Measurements from ENCODE around the gene HSD17B10. TPM values are rescaled to one million over a fixed set of nuclear protein-coding genes. Genes with fewer than 3 reads are reported as not detected.
A peak's percentile ranks its signal among the peaks of the same experiment; 100 is the strongest.

The HSD17B10 gene
- total and polyA plus RNA-seq, 2 of the 13 experiments (the other 11 are each of a cell fraction or from before 2014, with no cell fraction given): 68.7 to 84.7 TPM

DNA sequence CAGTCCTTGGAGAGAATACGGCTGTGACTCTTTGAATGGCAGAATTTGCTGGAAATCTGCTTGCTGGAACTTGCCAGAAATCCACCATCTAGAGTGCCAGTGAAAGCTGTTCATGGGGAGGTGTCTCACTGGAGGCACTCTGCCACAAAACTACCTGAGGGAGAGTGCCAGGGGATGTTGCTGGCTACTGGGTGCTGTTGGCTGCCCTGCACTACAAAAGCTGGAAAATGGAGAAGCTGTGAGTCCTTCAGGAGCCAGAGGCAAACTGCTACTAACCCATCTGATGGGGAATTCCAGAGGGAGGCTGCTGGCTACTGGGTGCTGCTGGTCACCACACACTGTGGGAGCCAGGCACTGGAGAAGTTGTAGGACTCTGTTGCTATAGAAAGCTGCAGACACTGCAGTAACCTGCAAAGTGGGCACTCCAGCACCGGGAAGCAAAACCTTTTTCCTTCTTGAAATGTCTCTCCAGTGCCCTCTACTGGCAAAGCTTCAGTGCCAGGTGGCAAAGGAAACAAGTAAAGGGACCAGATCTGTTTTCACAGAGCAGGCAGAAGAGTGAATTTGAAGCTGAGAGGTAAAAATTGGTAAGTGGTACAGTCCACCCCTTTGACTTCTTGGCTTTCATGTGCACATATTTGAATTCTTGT, 47.8 kb upstream of the HSD17B10 start:
- TF ChIP-seq ZNF460 (CRISPR knock-in tag; IDR thresholded peaks at IDR 0.05; ENCODE audit: borderline replicate concordance) (no peak), MAFG (CRISPR knock-in tag; IDR thresholded peaks at IDR 0.05) (no peak), ZNF616 (CRISPR knock-in tag; IDR thresholded peaks at IDR 0.05; ENCODE audit: low read depth) (no peak), ZFP82 (CRISPR knock-in tag; IDR thresholded peaks at IDR 0.05; ENCODE audit: borderline replicate concordance) (no peak), ZNF350 (CRISPR knock-in tag; IDR thresholded peaks at IDR 0.05; ENCODE audit: borderline replicate concordance, low read depth) (no peak), ZFP1 (CRISPR knock-in tag; IDR thresholded peaks at IDR 0.05) (no peak), AKAP8 (CRISPR knock-in tag; IDR thresholded peaks at IDR 0.05) (no peak), FOXK2 (IDR thresholded peaks at IDR 0.05) (no peak), ZNF33B (CRISPR knock-in tag; IDR thresholded peaks at IDR 0.05) (no peak), STAG1 (CRISPR knock-in tag; IDR thresholded peaks at IDR 0.05) (peak; percentile 50), ZNF253 (CRISPR knock-in tag; IDR thresholded peaks at IDR 0.05; ENCODE audit: borderline replicate concordance) (no peak), XBP1 (CRISPR knock-in tag; IDR thresholded peaks at IDR 0.05) (no peak)
- TF ChIP-seq, protein P1, sequence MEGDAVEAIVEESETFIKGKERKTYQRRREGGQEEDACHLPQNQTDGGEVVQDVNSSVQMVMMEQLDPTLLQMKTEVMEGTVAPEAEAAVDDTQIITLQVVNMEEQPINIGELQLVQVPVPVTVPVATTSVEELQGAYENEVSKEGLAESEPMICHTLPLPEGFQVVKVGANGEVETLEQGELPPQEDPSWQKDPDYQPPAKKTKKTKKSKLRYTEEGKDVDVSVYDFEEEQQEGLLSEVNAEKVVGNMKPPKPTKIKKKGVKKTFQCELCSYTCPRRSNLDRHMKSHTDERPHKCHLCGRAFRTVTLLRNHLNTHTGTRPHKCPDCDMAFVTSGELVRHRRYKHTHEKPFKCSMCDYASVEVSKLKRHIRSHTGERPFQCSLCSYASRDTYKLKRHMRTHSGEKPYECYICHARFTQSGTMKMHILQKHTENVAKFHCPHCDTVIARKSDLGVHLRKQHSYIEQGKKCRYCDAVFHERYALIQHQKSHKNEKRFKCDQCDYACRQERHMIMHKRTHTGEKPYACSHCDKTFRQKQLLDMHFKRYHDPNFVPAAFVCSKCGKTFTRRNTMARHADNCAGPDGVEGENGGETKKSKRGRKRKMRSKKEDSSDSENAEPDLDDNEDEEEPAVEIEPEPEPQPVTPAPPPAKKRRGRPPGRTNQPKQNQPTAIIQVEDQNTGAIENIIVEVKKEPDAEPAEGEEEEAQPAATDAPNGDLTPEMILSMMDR (CRISPR knock-in tag; IDR thresholded peaks at IDR 0.05): peak; percentile 55
- TF ChIP-seq, protein P2, sequence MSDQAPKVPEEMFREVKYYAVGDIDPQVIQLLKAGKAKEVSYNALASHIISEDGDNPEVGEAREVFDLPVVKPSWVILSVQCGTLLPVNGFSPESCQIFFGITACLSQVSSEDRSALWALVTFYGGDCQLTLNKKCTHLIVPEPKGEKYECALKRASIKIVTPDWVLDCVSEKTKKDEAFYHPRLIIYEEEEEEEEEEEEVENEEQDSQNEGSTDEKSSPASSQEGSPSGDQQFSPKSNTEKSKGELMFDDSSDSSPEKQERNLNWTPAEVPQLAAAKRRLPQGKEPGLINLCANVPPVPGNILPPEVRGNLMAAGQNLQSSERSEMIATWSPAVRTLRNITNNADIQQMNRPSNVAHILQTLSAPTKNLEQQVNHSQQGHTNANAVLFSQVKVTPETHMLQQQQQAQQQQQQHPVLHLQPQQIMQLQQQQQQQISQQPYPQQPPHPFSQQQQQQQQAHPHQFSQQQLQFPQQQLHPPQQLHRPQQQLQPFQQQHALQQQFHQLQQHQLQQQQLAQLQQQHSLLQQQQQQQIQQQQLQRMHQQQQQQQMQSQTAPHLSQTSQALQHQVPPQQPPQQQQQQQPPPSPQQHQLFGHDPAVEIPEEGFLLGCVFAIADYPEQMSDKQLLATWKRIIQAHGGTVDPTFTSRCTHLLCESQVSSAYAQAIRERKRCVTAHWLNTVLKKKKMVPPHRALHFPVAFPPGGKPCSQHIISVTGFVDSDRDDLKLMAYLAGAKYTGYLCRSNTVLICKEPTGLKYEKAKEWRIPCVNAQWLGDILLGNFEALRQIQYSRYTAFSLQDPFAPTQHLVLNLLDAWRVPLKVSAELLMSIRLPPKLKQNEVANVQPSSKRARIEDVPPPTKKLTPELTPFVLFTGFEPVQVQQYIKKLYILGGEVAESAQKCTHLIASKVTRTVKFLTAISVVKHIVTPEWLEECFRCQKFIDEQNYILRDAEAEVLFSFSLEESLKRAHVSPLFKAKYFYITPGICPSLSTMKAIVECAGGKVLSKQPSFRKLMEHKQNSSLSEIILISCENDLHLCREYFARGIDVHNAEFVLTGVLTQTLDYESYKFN (CRISPR knock-in tag; conservative IDR thresholded peaks at IDR 0.05): no peak
- in situ Hi-C loops (cut with HindIII; ENCODE audit: extremely low pct_ligation_motif_present, low pct_unique_long_range_greater_than_20kb): loop anchor here (10.0 kb wide), 1 partner anchor 167 kb away; no protein-coding TSS in a partner anchor
- peak; percentile 71 for ATAC-seq
- peak; percentile 67 for FAIRE-seq
- H3K79me2 ChIP-seq (ENCODE audit: insufficient read depth, low read length): no peaks in the 10 kb centered on the region
- WGBS (ENCODE audit: low lambda C conversion rate): no CpG with 5 or more reads among the region's 2 CpGs
- H3K36me3 ChIP-seq (replicated peaks in 1 of 2; ENCODE audit: control insufficient read depth in 1 of 2, insufficient read depth in 2 of 2, low read length in 2 of 2): no peaks in the 10 kb centered on the region
- DNase-seq (ENCODE audit: low spot score): peak; percentile 28
- ChIA-PET POLR2A (no interaction called here), CTCF (ENCODE audit: low intra/inter-chr PET ratio, low total read pairs) (interaction anchor here (1.6 kb wide), 1 partner anchor 169 kb away, joined by 7 read pairs; no protein-coding TSS in a partner anchor)
- BruUV-seq (replicated peaks): no TSS peak
- no peak overlapping the region for H3K4me2 ChIP-seq (ENCODE audit: low read depth, low read length)
- H3K27me3 ChIP-seq (ENCODE audit: control insufficient read depth in 1 of 2, insufficient read depth in 2 of 2, low read length in 2 of 2): no peaks in the 10 kb centered on the region
- H3K27ac ChIP-seq (ENCODE audit: extremely low read length, insufficient read depth, low read length): no peak overlapping the region
- H4K20me1 ChIP-seq (ENCODE audit: insufficient read depth, low read length): no peaks in the 10 kb centered on the region
- no peak overlapping the region for H3K9ac ChIP-seq (ENCODE audit: insufficient read depth, low read depth, low read length)
- no peak overlapping the region for H3K4me3 ChIP-seq (replicated peaks in 1 of 3; ENCODE audit: insufficient read depth in 1 of 3, low read depth in 2 of 3, low read length in 3 of 3)
- no peaks in the 10 kb centered on the region for H3K4me1 ChIP-seq (ENCODE audit: insufficient read depth, low read length)
- H3K9me3 ChIP-seq (ENCODE audit: low read length): no peaks in the 10 kb centered on the region
- H2AFZ ChIP-seq (ENCODE audit: low read length): no peak overlapping the region
- intact Hi-C loops (cut with micrococcal nuclease; ENCODE audit: unreplicated experiment): loop anchor here (1.0 kb wide), 1 partner anchor 169 kb away; no protein-coding TSS in a partner anchor

Measured in HepG2 (cell line).